ENCODE results near the gene FRMPD2. TPM values are rescaled to one million over a fixed set of nuclear protein-coding genes. Genes with fewer than 3 reads are reported as not detected.
"Not testable (repeated sequence)": the region's sequence is repeated elsewhere in the genome, so short reads cannot be mapped to it uniquely, and the experiment has no call there.

FRMPD2 gene
- total and polyA plus RNA-seq, 2 of the 4 experiments (the other 2 are of a cell fraction): 0.18 TPM; not detected in 1

DNA sequence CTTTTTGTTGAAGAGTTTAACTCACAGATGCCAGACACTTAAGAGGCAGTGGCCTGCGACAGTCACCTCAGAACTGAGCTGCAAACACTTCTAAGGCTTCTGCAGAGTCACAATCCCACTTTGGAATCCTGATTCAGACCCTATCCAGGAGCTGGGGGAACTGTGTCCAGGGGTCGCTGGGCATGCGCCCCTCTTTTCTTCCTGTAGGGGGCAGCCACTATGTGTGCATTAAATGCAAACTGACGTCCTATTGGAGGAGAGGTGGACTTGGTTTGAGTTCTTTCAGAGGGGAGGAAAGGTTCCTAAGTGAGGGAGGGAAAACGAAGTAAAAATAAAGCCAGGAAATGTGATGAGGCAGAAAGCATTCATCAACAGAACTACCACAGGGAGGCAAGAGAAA lies 113.8 kb downstream of the FRMPD2 start:
- H4K5ac ChIP-seq (ENCODE audit: low read depth, low read length); H4K20me1 ChIP-seq (ENCODE audit: insufficient read depth, low read length); H3K4ac ChIP-seq (ENCODE audit: low read depth, low read length); H2AFZ ChIP-seq (replicated peaks; ENCODE audit: low read length, poor library complexity); H3K23ac ChIP-seq (ENCODE audit: low read depth, low read length); intact Hi-C loops (cut with micrococcal nuclease); H3K36me3 ChIP-seq (ENCODE audit: control insufficient read depth, insufficient read depth, low read length); H2BK5ac ChIP-seq (ENCODE audit: low read depth, low read length, poor library complexity, severe bottlenecking); H2AK5ac ChIP-seq (ENCODE audit: low read depth, low read length); H3K9me1 ChIP-seq (ENCODE audit: insufficient read depth, low read length); H3K27me3 ChIP-seq (ENCODE audit: control insufficient read depth, insufficient read depth, low read length); DNase-seq; H2AK9ac ChIP-seq (replicated peaks; ENCODE audit: low read depth, low read length, poor library complexity); H4K91ac ChIP-seq (ENCODE audit: insufficient read depth, low read depth, low read length); H3K14ac ChIP-seq (replicated peaks; ENCODE audit: low read depth, low read length); H3K79me1 ChIP-seq (ENCODE audit: low read depth in 1 of 2, low read length in 2 of 2); H3K18ac ChIP-seq (ENCODE audit: low read depth, low read length); POLR2A ChIA-PET (ENCODE audit: unreplicated experiment); H2BK15ac ChIP-seq (ENCODE audit: low read depth, low read length); H3K4me1 ChIP-seq (ENCODE audit: control insufficient read depth, insufficient read depth, low read length); H3K4me3 ChIP-seq (ENCODE audit: insufficient read depth, low read depth, low read length); in situ Hi-C loops (cut with MboI; ENCODE audit: low sequenced_read_pairs); CTCF ChIA-PET; H3K56ac ChIP-seq (ENCODE audit: extremely low read depth, insufficient read depth, low read length); H2BK20ac ChIP-seq (ENCODE audit: low read depth, low read length); BruUV-seq (replicated peaks); H3K9me3 ChIP-seq (ENCODE audit: control insufficient read depth, insufficient read depth, low read length); H2BK120ac ChIP-seq (ENCODE audit: low read depth, low read length); dilution Hi-C loops (cut with HindIII; ENCODE audit: low sequenced_read_pairs, unreplicated experiment); H4K8ac ChIP-seq (ENCODE audit: low read depth in 2 of 2, low read length in 2 of 2); H3K9ac ChIP-seq (ENCODE audit: low read depth, low read length); H3K4me2 ChIP-seq (ENCODE audit: low read depth, low read length); H3K27ac ChIP-seq (ENCODE audit: insufficient read depth, low read length); ATAC-seq (ENCODE audit: low read depth): not testable (repeated sequence)
- WGBS, 2 experiments (ENCODE audit: extremely low coverage in 2 of 2, insufficient read length in 1 of 2): no CpG with 5 or more reads among the region's 5 CpGs

DNA sequence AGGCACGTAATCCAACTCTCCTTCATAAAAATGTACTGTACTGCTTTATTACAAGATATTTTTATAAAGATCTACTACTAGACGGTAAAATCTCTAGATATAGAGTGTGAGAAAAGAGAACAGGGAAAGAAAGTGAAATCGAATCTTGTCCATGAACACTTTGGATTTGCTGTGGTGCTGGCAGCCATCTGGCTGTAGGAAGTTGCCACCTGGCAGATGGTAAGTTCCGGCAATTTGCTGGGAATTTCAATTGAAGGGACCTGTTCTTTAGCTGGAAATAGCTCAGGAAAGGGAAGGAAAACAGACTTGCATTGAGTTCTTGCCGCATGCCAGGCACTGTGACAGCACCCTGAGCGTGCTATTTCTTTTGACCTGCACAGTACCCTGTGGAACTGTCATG lies 114.3 kb downstream of the FRMPD2 start:
- H3K36me3 ChIP-seq (ENCODE audit: control insufficient read depth, insufficient read depth, low read length); H4K8ac ChIP-seq (ENCODE audit: low read depth in 2 of 2, low read length in 2 of 2); H4K20me1 ChIP-seq (ENCODE audit: insufficient read depth, low read length); H3K18ac ChIP-seq (ENCODE audit: low read depth, low read length); H3K79me1 ChIP-seq (ENCODE audit: low read depth in 1 of 2, low read length in 2 of 2); H3K27me3 ChIP-seq (ENCODE audit: control insufficient read depth, insufficient read depth, low read length); H3K23ac ChIP-seq (ENCODE audit: low read depth, low read length); H2BK20ac ChIP-seq (ENCODE audit: low read depth, low read length); H2BK5ac ChIP-seq (ENCODE audit: low read depth, low read length, poor library complexity, severe bottlenecking); H2BK15ac ChIP-seq (ENCODE audit: low read depth, low read length); H3K4me1 ChIP-seq (ENCODE audit: control insufficient read depth, insufficient read depth, low read length); H4K5ac ChIP-seq (ENCODE audit: low read depth, low read length); H2AK9ac ChIP-seq (replicated peaks; ENCODE audit: low read depth, low read length, poor library complexity); H2AK5ac ChIP-seq (ENCODE audit: low read depth, low read length); H3K4me3 ChIP-seq (ENCODE audit: insufficient read depth, low read depth, low read length); ATAC-seq (ENCODE audit: low read depth); H3K9me3 ChIP-seq (ENCODE audit: control insufficient read depth, insufficient read depth, low read length); H3K9me1 ChIP-seq (ENCODE audit: insufficient read depth, low read length); CTCF ChIA-PET; in situ Hi-C loops (cut with MboI; ENCODE audit: low sequenced_read_pairs); H3K56ac ChIP-seq (ENCODE audit: extremely low read depth, insufficient read depth, low read length); H3K4ac ChIP-seq (ENCODE audit: low read depth, low read length); H2AFZ ChIP-seq (replicated peaks; ENCODE audit: low read length, poor library complexity); dilution Hi-C loops (cut with HindIII; ENCODE audit: low sequenced_read_pairs, unreplicated experiment); POLR2A ChIA-PET (ENCODE audit: unreplicated experiment); H3K9ac ChIP-seq (ENCODE audit: low read depth, low read length); H3K4me2 ChIP-seq (ENCODE audit: low read depth, low read length); intact Hi-C loops (cut with micrococcal nuclease); DNase-seq; BruUV-seq (replicated peaks); H3K14ac ChIP-seq (replicated peaks; ENCODE audit: low read depth, low read length); H2BK120ac ChIP-seq (ENCODE audit: low read depth, low read length); H3K27ac ChIP-seq (ENCODE audit: insufficient read depth, low read length); H4K91ac ChIP-seq (ENCODE audit: insufficient read depth, low read depth, low read length): not testable (repeated sequence)
- no CpG with 5 or more reads among the region's 6 CpGs for WGBS, 2 experiments (ENCODE audit: extremely low coverage in 2 of 2, insufficient read length in 1 of 2)
